ENCODE measurements around the gene PCDH18. TPM values are rescaled to one million over a fixed set of nuclear protein-coding genes. Genes with fewer than 3 reads are reported as not detected.
"Not testable (repeated sequence)": the region's sequence is repeated elsewhere in the genome, so short reads cannot be mapped to it uniquely, and the experiment has no call there.

PCDH18 gene
- total and polyA plus RNA-seq, 3 experiments from 2014 or later = not detected

- Histone ChIP-seq H3K9me3 (ENCODE audit: low read length) (no peaks in the 10 kb centered on the region), H3K27me3 (ENCODE audit: insufficient read depth, low read length, poor library complexity, severe bottlenecking) (no peaks in the 10 kb centered on the region), H3K27ac (ENCODE audit: low read depth, low read length) (no peak overlapping the region), H3K4me1 (ENCODE audit: insufficient read depth, low read length) (no peaks in the 10 kb centered on the region), H3K4me3 (ENCODE audit: low read length) (no peak overlapping the region), H3K36me3 (ENCODE audit: insufficient read depth, low read length) (no peaks in the 10 kb centered on the region)
- Mint-ChIP-seq H3K4me3 (no peak overlapping the region), H3K27me3 (no peaks in the 10 kb centered on the region), H3K36me3 (no peaks in the 10 kb centered on the region), H3K27ac (no peak overlapping the region), H3K9me3 (peaks cover 0 to 15% (median 0%) of the 10 kb centered on the region in 5 donors), H3K4me1 (no peaks in the 10 kb centered on the region)
- DNase-seq = no peak
- ChIA-PET CTCF (no interaction called here), POLR2A (no interaction called here)
These were observed 29.8 kb downstream of the PCDH18 start for GRCh38 chr4:137502339-137503129.

- DNase-seq; H3K9me3 ChIP-seq (ENCODE audit: low read length); H3K4me3 ChIP-seq (ENCODE audit: low read length); H3K4me3 Mint-ChIP-seq; H3K36me3 ChIP-seq (ENCODE audit: insufficient read depth, low read length); POLR2A ChIA-PET; H3K27ac ChIP-seq (ENCODE audit: low read depth, low read length); H3K27me3 Mint-ChIP-seq; H3K4me1 ChIP-seq (ENCODE audit: insufficient read depth, low read length); CTCF ChIA-PET; H3K36me3 Mint-ChIP-seq; H3K27me3 ChIP-seq (ENCODE audit: insufficient read depth, low read length, poor library complexity, severe bottlenecking); H3K27ac Mint-ChIP-seq; H3K4me1 Mint-ChIP-seq; H3K9me3 Mint-ChIP-seq: not testable (repeated sequence)
These were observed 36.0 kb downstream of the PCDH18 start for GRCh38 chr4:137496267-137496666.

GRCh38 chr4:137495578-137495977, 36.7 kb downstream of the PCDH18 start:
- no peak overlapping the region for H3K4me3 Mint-ChIP-seq
- POLR2A ChIA-PET = no interaction called here

GRCh38 chr4:137483313-137483959, 48.9 kb downstream of the PCDH18 start:
- H3K36me3 ChIP-seq (ENCODE audit: insufficient read depth, low read length); H3K27ac Mint-ChIP-seq: not testable (repeated sequence)
- CTCF ChIA-PET = interaction anchor here (0.8 kb wide), 1 partner anchor 36 kb away, joined by 3 read pairs; no protein-coding TSS in a partner anchor

More at GRCh38 chr4:137495578-137495977, 36.7 kb downstream of the PCDH18 start:
- DNase-seq = no peak
- Histone ChIP-seq H3K27ac (ENCODE audit: low read depth, low read length) (no peak overlapping the region), H3K36me3 (ENCODE audit: insufficient read depth, low read length) (no peaks in the 10 kb centered on the region), H3K4me1 (ENCODE audit: insufficient read depth, low read length) (no peaks in the 10 kb centered on the region), H3K27me3 (ENCODE audit: insufficient read depth, low read length, poor library complexity, severe bottlenecking) (no peaks in the 10 kb centered on the region), H3K4me3 (ENCODE audit: low read length) (no peak overlapping the region), H3K9me3 (ENCODE audit: low read length) (no peaks in the 10 kb centered on the region)
- CTCF ChIA-PET = no interaction called here
- Mint-ChIP-seq H3K9me3 (peaks cover 2 to 9% (median 4%) of the 10 kb centered on the region in 5 donors), H3K27ac (no peak overlapping the region), H3K4me1 (no peaks in the 10 kb centered on the region), H3K27me3 (no peaks in the 10 kb centered on the region), H3K36me3 (no peaks in the 10 kb centered on the region)

GRCh38 chr4:137479657-137480056, 52.6 kb downstream of the PCDH18 start:
- H3K4me1 Mint-ChIP-seq; H3K4me1 ChIP-seq (ENCODE audit: insufficient read depth, low read length); H3K4me3 ChIP-seq (ENCODE audit: low read length); H3K36me3 ChIP-seq (ENCODE audit: insufficient read depth, low read length); H3K36me3 Mint-ChIP-seq; H3K27me3 ChIP-seq (ENCODE audit: insufficient read depth, low read length, poor library complexity, severe bottlenecking); H3K9me3 ChIP-seq (ENCODE audit: low read length); H3K4me3 Mint-ChIP-seq; CTCF ChIA-PET; H3K27me3 Mint-ChIP-seq; H3K27ac ChIP-seq (ENCODE audit: low read depth, low read length); POLR2A ChIA-PET; DNase-seq; H3K27ac Mint-ChIP-seq: not testable (repeated sequence)
- peaks cover 0 to 12% (median 9%) of the 10 kb centered on the region in 5 donors for H3K9me3 Mint-ChIP-seq

More at GRCh38 chr4:137483313-137483959, 48.9 kb downstream of the PCDH18 start:
- H3K36me3 Mint-ChIP-seq; H3K27me3 Mint-ChIP-seq; H3K4me3 Mint-ChIP-seq; H3K9me3 ChIP-seq (ENCODE audit: low read length); H3K4me1 ChIP-seq (ENCODE audit: insufficient read depth, low read length); H3K27ac ChIP-seq (ENCODE audit: low read depth, low read length); H3K27me3 ChIP-seq (ENCODE audit: insufficient read depth, low read length, poor library complexity, severe bottlenecking); DNase-seq; H3K4me3 ChIP-seq (ENCODE audit: low read length); H3K4me1 Mint-ChIP-seq; POLR2A ChIA-PET: not testable (repeated sequence)
- peaks cover 3 to 15% (median 7%) of the 10 kb centered on the region in 5 donors for H3K9me3 Mint-ChIP-seq

GRCh38 chr4:137476345-137476744, 55.9 kb downstream of the PCDH18 start:
- Histone ChIP-seq H3K4me3 (ENCODE audit: low read length) (no peak overlapping the region), H3K9me3 (ENCODE audit: low read length) (no peaks in the 10 kb centered on the region), H3K27ac (ENCODE audit: low read depth, low read length) (no peak overlapping the region), H3K4me1 (ENCODE audit: insufficient read depth, low read length) (no peaks in the 10 kb centered on the region), H3K36me3 (ENCODE audit: insufficient read depth, low read length) (no peaks in the 10 kb centered on the region), H3K27me3 (ENCODE audit: insufficient read depth, low read length, poor library complexity, severe bottlenecking) (no peaks in the 10 kb centered on the region)
- Mint-ChIP-seq H3K27ac (no peak overlapping the region), H3K9me3 (peaks cover 0 to 17% (median 10%) of the 10 kb centered on the region in 5 donors), H3K4me1 (no peaks in the 10 kb centered on the region), H3K36me3 (no peaks in the 10 kb centered on the region), H3K27me3 (no peaks in the 10 kb centered on the region), H3K4me3 (no peak overlapping the region)
- no peak for DNase-seq
- POLR2A ChIA-PET = no interaction called here
- CTCF ChIA-PET = no interaction called here

GRCh38 chr4:137474711-137475301, 57.5 kb downstream of the PCDH18 start:
- no peaks in the 10 kb centered on the region for H3K4me1 ChIP-seq (ENCODE audit: insufficient read depth, low read length)
- no peaks in the 10 kb centered on the region for H3K27me3 ChIP-seq (ENCODE audit: insufficient read depth, low read length, poor library complexity, severe bottlenecking)
- Mint-ChIP-seq H3K4me3 (no peak overlapping the region), H3K27me3 (no peaks in the 10 kb centered on the region), H3K4me1 (no peaks in the 10 kb centered on the region), H3K27ac (no peak overlapping the region), H3K9me3 (peaks cover 0 to 17% (median 10%) of the 10 kb centered on the region in 5 donors), H3K36me3 (no peaks in the 10 kb centered on the region)
- no peaks in the 10 kb centered on the region for H3K9me3 ChIP-seq (ENCODE audit: low read length)
- ChIA-PET POLR2A (no interaction called here), CTCF (no interaction called here)
- H3K27ac ChIP-seq (ENCODE audit: low read depth, low read length) = no peak overlapping the region
- DNase-seq = no peak
- no peak overlapping the region for H3K4me3 ChIP-seq (ENCODE audit: low read length)
- no peaks in the 10 kb centered on the region for H3K36me3 ChIP-seq (ENCODE audit: insufficient read depth, low read length)

GRCh38 chr4:137471895-137472294, 60.4 kb downstream of the PCDH18 start:
- no peak for DNase-seq
- H3K4me3 Mint-ChIP-seq = no peak overlapping the region
- ChIA-PET CTCF (no interaction called here), POLR2A (no interaction called here)
- no peaks in the 10 kb centered on the region for H3K36me3 Mint-ChIP-seq
- no peaks in the 10 kb centered on the region for H3K4me1 ChIP-seq (ENCODE audit: insufficient read depth, low read length)
- H3K27ac ChIP-seq (ENCODE audit: low read depth, low read length) = no peak overlapping the region
- peaks cover 3 to 14% (median 8%) of the 10 kb centered on the region in 5 donors for H3K9me3 Mint-ChIP-seq
- no peak overlapping the region for H3K27ac Mint-ChIP-seq
- no peaks in the 10 kb centered on the region for H3K4me1 Mint-ChIP-seq
- no peaks in the 10 kb centered on the region for H3K36me3 ChIP-seq (ENCODE audit: insufficient read depth, low read length)
- H3K27me3 Mint-ChIP-seq = no peaks in the 10 kb centered on the region
- H3K9me3 ChIP-seq (ENCODE audit: low read length) = no peaks in the 10 kb centered on the region
- no peak overlapping the region for H3K4me3 ChIP-seq (ENCODE audit: low read length)
- H3K27me3 ChIP-seq (ENCODE audit: insufficient read depth, low read length, poor library complexity, severe bottlenecking) = no peaks in the 10 kb centered on the region

All from CD8-positive, alpha-beta memory T cell (primary cell).